ENCODE results near the gene PNPLA7. TPM values are rescaled to one million over a fixed set of nuclear protein-coding genes. Genes with fewer than 3 reads are reported as not detected.

Gene PNPLA7
- total and polyA plus RNA-seq, 9 donors, result 2.2 to 29.3 (median 13.0) TPM

DNA sequence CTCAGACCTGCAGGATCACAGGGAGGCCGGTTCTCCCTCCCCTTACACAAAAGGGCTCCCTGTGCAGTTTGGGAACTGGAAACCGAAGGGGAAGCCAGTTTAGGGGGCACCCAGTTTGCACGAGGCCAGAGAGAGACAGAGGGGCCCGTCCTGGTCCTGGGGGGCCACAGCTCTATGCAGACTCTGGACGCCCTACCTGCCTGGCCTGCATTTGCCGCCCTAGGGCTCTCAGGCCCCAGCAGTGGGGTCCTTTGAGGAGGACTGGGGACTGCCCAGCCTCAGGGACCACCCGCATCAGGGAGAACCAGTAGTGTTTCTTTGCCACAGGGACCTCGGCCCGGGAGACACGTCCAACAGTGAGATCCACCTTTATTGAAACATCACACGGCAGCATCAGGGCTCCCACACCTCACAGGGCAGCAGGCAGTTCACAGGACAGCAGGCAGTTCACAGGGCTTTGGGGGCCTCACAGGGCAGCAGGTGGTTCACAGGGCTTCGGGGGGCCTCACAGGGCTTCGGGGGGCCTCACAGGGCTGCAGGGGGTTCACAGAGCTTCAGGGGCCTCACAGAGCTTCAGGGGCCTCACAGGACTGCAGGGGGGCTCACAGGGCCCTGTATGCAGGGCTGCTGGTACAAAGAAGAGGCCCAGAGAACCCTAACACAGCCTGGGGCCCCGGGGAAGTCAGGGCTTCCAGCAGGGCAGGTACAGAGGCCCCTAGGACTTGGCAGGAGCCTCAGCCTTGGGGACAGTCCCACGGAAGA lies 90.4 kb downstream of the PNPLA7 start:
- Histone ChIP-seq H3K27me3 (no peaks in the 10 kb centered on the region), H3K4me1 (ENCODE audit: insufficient read depth) (peaks cover 11% of the 10 kb centered on the region), H3K9me3 (no peaks in the 10 kb centered on the region), H3K4me3 (peak overlapping the region; percentile 46), H3K36me3 (no peaks in the 10 kb centered on the region), H3K27ac (peak overlapping the region; percentile 1 to 11)
- WGBS, 3 donors, result 36 to 39% (median 37%) methylated on average over 15 of the region's 15 CpGs
- intact Hi-C loops (cut with DNase I), result loop anchor here in 1 of 4 donors (2.0 kb wide), 1 partner anchor 37 kb away; the partner anchor contains the start of genes EXD3 and NOXA1
- TF ChIP-seq EP300 (IDR thresholded peaks at IDR 0.05) (no peak), POLR2A (IDR thresholded peaks at IDR 0.05) (no peak)
- TF ChIP-seq, protein P1, sequence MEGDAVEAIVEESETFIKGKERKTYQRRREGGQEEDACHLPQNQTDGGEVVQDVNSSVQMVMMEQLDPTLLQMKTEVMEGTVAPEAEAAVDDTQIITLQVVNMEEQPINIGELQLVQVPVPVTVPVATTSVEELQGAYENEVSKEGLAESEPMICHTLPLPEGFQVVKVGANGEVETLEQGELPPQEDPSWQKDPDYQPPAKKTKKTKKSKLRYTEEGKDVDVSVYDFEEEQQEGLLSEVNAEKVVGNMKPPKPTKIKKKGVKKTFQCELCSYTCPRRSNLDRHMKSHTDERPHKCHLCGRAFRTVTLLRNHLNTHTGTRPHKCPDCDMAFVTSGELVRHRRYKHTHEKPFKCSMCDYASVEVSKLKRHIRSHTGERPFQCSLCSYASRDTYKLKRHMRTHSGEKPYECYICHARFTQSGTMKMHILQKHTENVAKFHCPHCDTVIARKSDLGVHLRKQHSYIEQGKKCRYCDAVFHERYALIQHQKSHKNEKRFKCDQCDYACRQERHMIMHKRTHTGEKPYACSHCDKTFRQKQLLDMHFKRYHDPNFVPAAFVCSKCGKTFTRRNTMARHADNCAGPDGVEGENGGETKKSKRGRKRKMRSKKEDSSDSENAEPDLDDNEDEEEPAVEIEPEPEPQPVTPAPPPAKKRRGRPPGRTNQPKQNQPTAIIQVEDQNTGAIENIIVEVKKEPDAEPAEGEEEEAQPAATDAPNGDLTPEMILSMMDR (IDR thresholded peaks at IDR 0.05), result no peak
- DNase-seq, result peak in 3 of 5 donors; percentile 19 to 47 (median 38)

DNA sequence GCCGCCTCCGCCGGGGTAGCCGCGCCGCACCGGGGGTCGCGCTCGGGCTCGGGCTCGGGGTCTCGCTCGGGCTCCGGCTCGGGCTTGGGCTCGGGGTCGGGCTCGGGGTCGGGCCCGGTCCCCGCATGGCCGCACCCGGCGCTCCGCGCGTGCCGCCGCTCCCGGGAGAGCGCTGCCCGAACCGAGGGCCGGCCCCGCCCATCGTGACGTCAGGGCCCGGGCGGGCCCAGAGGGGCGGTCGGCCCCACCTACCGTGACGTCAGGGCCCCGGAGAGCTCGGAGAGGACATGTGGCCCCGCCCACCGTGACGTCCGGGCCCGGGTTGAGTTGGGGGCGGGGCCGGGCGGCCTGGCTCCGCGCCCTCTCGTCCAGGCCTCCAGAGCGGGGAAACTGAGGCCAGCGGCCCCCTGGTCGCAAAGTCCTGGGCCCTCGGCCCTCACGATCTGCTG lies 91.0 kb downstream of the PNPLA7 start, which contains the start of gene NSMF:
NSMF (minus strand) TSS at position 183 of the 449 bp plus-strand sequence. CDS start 232 bp downstream, outside the sequence.
- peak; percentile 95 to 98 (median 97) for DNase-seq
- 0 to 1% (median 0%) methylated on average over 21 to 62 of the region's 62 CpGs for WGBS, 3 donors
- Histone ChIP-seq H3K4me3 (peak within 1 kb of the TSS; percentile 46), H3K4me1 (ENCODE audit: insufficient read depth) (peaks cover 15% of the 10 kb centered on the region), H3K27me3 (no peaks in the 10 kb centered on the region), H3K9me3 (no peaks in the 10 kb centered on the region), H3K36me3 (no peaks in the 10 kb centered on the region), H3K27ac (peak within 1 kb of the TSS; percentile 11 to 72)
- peak; percentile 89 for TF ChIP-seq POLR2A (IDR thresholded peaks at IDR 0.05)
- TF ChIP-seq EP300 (IDR thresholded peaks at IDR 0.05), result no peak
- TF ChIP-seq, protein P1 (IDR thresholded peaks at IDR 0.05), result no peak
- intact Hi-C loops (cut with DNase I), result loop anchor here in 1 of 4 donors (2.0 kb wide), 1 partner anchor 36 kb away; the partner anchor contains the start of genes EXD3 and NOXA1

DNA sequence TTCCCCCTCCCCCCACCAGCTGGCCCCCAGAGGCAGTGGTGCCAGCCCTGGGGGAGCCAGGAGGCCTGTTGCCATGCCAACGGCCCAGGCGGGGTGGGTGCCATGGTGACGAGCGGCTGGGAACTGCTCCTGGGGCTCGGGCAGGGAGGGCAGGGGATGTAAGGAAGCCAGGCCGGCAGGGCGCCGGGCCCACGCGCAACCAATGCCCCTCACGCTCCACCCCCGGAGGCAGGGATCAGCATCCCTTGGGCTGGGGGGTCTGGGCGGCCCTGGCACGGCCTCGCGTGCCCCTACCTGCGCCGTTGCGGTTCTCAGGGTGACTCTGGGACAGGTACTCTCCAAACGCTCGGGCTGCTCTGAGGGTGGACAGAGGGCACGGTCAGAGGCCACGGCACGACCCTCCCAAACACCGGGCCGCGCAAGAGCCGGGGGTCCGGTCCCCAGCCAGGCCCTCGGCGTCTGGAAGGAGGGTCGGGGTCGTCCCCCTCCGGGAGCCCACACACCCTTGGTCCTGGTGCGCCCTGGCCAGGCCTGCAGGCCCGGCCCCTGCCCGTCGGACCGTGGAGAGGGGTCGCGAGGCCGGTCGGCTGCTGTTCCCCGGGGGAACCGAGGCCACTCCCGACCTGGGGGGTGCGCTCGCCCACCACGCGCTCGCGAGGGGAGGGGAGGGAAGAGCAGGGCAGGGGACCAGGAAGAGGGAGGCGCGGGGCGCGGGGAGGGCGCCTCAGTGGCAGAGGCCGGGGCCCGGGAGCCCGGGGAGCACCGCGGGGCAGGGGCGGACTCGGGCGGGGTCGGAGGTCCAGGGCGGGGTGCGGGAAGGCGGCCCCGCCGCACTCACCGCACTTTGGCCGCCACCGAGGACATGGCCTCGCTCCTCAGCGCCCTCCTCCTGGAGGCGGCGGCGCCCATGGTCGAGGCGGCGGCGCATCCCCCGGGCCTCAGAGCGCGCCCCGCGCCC lies 91.7 kb downstream of the PNPLA7 start:
- Histone ChIP-seq H3K36me3 (no peaks in the 10 kb centered on the region), H3K9me3 (no peaks in the 10 kb centered on the region), H3K27me3 (no peaks in the 10 kb centered on the region), H3K27ac (peak overlapping the region in 1 of 2 donors; percentile 72), H3K4me1 (ENCODE audit: insufficient read depth) (peaks cover 15% of the 10 kb centered on the region), H3K4me3 (peak overlapping the region; percentile 46)
- peak; percentile 38 to 73 (median 59) for DNase-seq
- 7 to 19% (median 18%) methylated on average over 37 to 86 of the region's 88 CpGs for WGBS, 3 donors
- intact Hi-C loops (cut with DNase I), result loop anchor here in 1 of 4 donors (2.0 kb wide), 1 partner anchor 36 kb away; the partner anchor contains the start of genes EXD3 and NOXA1
- no peak for TF ChIP-seq POLR2A (IDR thresholded peaks at IDR 0.05)
- TF ChIP-seq, protein P1 (IDR thresholded peaks at IDR 0.05), result no peak
